ENCODE results near the gene TAF13. TPM values are rescaled to one million over a fixed set of nuclear protein-coding genes. Genes with fewer than 3 reads are reported as not detected.

TAF13 gene
- total and polyA plus RNA-seq, 9 of the 15 experiments (the other 6 are each of a cell fraction or from before 2014, with no cell fraction given) = 14.9 to 77.2 (median 38.7) TPM

DNA sequence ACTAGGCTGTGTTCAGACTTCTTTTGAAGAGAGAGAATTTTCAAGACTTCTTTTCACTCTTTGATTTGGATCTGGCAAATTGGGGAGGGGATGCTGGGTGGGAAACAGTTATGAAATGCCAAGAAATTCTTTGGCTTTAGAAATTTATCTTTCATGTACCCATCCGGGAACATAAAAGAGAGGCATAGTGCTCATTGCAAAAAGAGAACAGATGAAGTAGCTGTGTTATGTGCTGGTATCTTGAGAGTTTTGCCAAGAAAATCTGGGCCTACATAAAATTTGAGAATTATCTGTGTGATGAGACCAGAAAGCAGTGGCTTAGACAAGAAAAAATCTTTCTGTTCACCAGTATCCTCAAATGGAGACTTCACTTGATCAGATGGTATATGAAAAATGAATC, 19.1 kb upstream of the TAF13 start:
- no peaks in the 10 kb centered on the region for H3K9me1 ChIP-seq (ENCODE audit: control insufficient read depth, insufficient read depth, low read length)
- H3K27ac ChIP-seq (ENCODE audit: extremely low read depth, low read depth, low read length) = no peak overlapping the region
- BruUV-seq (replicated peaks) = no TSS peak
- H2AFZ ChIP-seq (ENCODE audit: low read depth, low read length) = no peak overlapping the region
- H3K79me2 ChIP-seq (ENCODE audit: control insufficient read depth, insufficient read depth, low read length) = peaks cover 66% of the 10 kb centered on the region
- DNase-seq (ENCODE audit: extremely low read depth in 1 of 4, low spot score in 3 of 4) (no peak), ATAC-seq (no peak), FAIRE-seq (no peak)
- ChIA-PET POLR2A (interaction anchor here (0.7 to 0.9 kb wide), 2 partner anchors 13 to 21 kb away, joined by 3 read pairs; no protein-coding TSS in a partner anchor), CTCF (ENCODE audit: low intra/inter-chr PET ratio) (no interaction called here)
- H3K36me3 ChIP-seq (ENCODE audit: control insufficient read depth, insufficient read depth, low read length) = peaks cover 48% of the 10 kb centered on the region
- no peaks in the 10 kb centered on the region for H4K20me1 ChIP-seq (replicated peaks; ENCODE audit: control insufficient read depth, insufficient read depth, low read length)
- H3K4me1 ChIP-seq (replicated peaks in 1 of 2; ENCODE audit: control insufficient read depth in 2 of 2, insufficient read depth in 2 of 2, low read length in 2 of 2) = peaks cover 7 to 30% of the 10 kb centered on the region in 2 experiments
- no peak overlapping the region for H3K4me2 ChIP-seq (ENCODE audit: insufficient read depth, low read length)
- TF ChIP-seq, protein P1, sequence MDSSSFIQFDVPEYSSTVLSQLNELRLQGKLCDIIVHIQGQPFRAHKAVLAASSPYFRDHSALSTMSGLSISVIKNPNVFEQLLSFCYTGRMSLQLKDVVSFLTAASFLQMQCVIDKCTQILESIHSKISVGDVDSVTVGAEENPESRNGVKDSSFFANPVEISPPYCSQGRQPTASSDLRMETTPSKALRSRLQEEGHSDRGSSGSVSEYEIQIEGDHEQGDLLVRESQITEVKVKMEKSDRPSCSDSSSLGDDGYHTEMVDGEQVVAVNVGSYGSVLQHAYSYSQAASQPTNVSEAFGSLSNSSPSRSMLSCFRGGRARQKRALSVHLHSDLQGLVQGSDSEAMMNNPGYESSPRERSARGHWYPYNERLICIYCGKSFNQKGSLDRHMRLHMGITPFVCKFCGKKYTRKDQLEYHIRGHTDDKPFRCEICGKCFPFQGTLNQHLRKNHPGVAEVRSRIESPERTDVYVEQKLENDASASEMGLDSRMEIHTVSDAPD (CRISPR knock-in tag; IDR thresholded peaks at IDR 0.05) = no peak
- no peak for TF ChIP-seq GTF2E2 (tag; IDR thresholded peaks at IDR 0.05)
- TF ChIP-seq NCOA6 (IDR thresholded peaks at IDR 0.05) = no peak
- TF ChIP-seq CCAR2 (IDR thresholded peaks at IDR 0.05; ENCODE audit: low read depth, low read length) = no peak
- TF ChIP-seq, protein P2, sequence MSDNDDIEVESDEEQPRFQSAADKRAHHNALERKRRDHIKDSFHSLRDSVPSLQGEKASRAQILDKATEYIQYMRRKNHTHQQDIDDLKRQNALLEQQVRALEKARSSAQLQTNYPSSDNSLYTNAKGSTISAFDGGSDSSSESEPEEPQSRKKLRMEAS (CRISPR knock-in tag; IDR thresholded peaks at IDR 0.05) = no peak
- no peak for TF ChIP-seq ZNF79 (CRISPR knock-in tag; IDR thresholded peaks at IDR 0.05; ENCODE audit: low read depth)
- TF ChIP-seq YBX1 (IDR thresholded peaks at IDR 0.05) = no peak
- TF ChIP-seq LEF1 (IDR thresholded peaks at IDR 0.05) = no peak
- TF ChIP-seq PHF20 (IDR thresholded peaks at IDR 0.05; ENCODE audit: partially characterized antibody) = no peak
- no peak for TF ChIP-seq JUNB (CRISPR knock-in tag; conservative IDR thresholded peaks at IDR 0.05)
- no peak for TF ChIP-seq SREBF1 (IDR thresholded peaks at IDR 0.05; ENCODE audit: borderline replicate concordance, low read depth, low read length)
- no peak for TF ChIP-seq ZNF174 (CRISPR knock-in tag; IDR thresholded peaks at IDR 0.05)
- TF ChIP-seq SUPT5H (IDR thresholded peaks at IDR 0.05) = no peak
- TF ChIP-seq HMGN3 (IDR thresholded peaks at IDR 0.05; ENCODE audit: borderline replicate concordance, extremely low read depth, insufficient read length, low read depth, low read length) = no peak
- TF ChIP-seq SPI1 (IDR thresholded peaks at IDR 0.05; ENCODE audit: borderline replicate concordance, low read depth, low read length) = no peak
- TF ChIP-seq, protein P3, sequence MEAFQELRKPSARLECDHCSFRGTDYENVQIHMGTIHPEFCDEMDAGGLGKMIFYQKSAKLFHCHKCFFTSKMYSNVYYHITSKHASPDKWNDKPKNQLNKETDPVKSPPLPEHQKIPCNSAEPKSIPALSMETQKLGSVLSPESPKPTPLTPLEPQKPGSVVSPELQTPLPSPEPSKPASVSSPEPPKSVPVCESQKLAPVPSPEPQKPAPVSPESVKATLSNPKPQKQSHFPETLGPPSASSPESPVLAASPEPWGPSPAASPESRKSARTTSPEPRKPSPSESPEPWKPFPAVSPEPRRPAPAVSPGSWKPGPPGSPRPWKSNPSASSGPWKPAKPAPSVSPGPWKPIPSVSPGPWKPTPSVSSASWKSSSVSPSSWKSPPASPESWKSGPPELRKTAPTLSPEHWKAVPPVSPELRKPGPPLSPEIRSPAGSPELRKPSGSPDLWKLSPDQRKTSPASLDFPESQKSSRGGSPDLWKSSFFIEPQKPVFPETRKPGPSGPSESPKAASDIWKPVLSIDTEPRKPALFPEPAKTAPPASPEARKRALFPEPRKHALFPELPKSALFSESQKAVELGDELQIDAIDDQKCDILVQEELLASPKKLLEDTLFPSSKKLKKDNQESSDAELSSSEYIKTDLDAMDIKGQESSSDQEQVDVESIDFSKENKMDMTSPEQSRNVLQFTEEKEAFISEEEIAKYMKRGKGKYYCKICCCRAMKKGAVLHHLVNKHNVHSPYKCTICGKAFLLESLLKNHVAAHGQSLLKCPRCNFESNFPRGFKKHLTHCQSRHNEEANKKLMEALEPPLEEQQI (IDR thresholded peaks at IDR 0.05) = no peak
- no peak overlapping the region for H3K4me3 ChIP-seq
- no peaks in the 10 kb centered on the region for H3K27me3 ChIP-seq (ENCODE audit: control insufficient read depth in 2 of 2, insufficient read depth in 2 of 2, low read length in 2 of 2)
- no peak overlapping the region for H3K9ac ChIP-seq (ENCODE audit: insufficient read depth in 1 of 2, low read depth in 2 of 2, low read length in 2 of 2)
- 86% methylated on average over 1 of the region's 1 CpG for WGBS (ENCODE audit: insufficient coverage, low coverage, missing lambda C conversion rate)
- in situ Hi-C loops (cut with MboI) = no loop called here
- H3K9me3 ChIP-seq (replicated peaks; ENCODE audit: control insufficient read depth, insufficient read depth, low read depth, low read length) = no peaks in the 10 kb centered on the region
- intact Hi-C loops (cut with micrococcal nuclease) = no loop called here
